Suprapubic skin (tissue), 4 donors: Measurements from ENCODE around the gene DNMT3A.

Experiments
- CTCF ChIP-seq, 2 donors: fragments of 200-600 bp in 1 of 2; fragments of 450-650 bp in 1 of 2; sonication (generic) in 1 of 2; IDR thresholded peaks; one replicate each; pipeline ENCODE4 v1.5.1; 2016 to 2019; ENCODE audit warnings: antibody characterized with exemption in 2 of 2, mild to moderate bottlenecking in 1 of 2, moderate library complexity in 1 of 2
- POLR2A ChIP-seq, 2 donors: fragments of 450-650 bp; IDR thresholded peaks; one replicate each; pipeline ENCODE4 v1.6.1; 2017; ENCODE audit warnings: antibody characterized with exemption in 2 of 2, mild to moderate bottlenecking in 2 of 2, moderate library complexity in 2 of 2
- POLR2AphosphoS5 ChIP-seq, 3 donors: sonication (generic); formaldehyde crosslinking; IDR thresholded peaks; one replicate each; pipeline ENCODE4 v1.6.1; 2017; ENCODE audit warnings: antibody characterized with exemption in 3 of 3

- no peak for TF ChIP-seq CTCF (IDR thresholded peaks at IDR 0.05)
- TF ChIP-seq POLR2A (IDR thresholded peaks at IDR 0.05) = no peak
- TF ChIP-seq POLR2AphosphoS5 (IDR thresholded peaks at IDR 0.05) = no peak
These were observed 75.3 kb downstream of the DNMT3A start for GRCh38 chr2:25266399-25266798.
